ENCODE results near the gene PPP1R9A.

The PPP1R9A gene

DNA sequence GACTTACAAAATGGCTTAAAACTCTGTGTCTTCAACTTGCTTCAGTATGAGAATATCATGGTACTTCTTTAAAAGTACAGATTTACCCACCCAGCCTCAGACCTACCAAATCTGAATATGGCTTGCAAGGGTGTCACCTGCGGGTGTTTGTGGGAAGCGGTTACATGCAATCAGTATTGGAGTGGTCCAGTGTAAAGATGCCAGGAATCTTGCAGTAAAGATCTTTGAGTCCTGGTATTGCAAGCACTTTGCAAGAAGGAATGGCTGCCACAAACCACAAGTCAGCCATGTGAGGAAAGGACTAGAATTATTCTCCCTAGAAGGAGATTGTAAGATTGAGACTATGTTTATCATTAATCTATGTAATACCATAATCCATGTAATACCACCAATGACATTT, 301.9 kb downstream of the PPP1R9A start:
- DNase-seq (ENCODE audit: low read depth), result no peak

DNA sequence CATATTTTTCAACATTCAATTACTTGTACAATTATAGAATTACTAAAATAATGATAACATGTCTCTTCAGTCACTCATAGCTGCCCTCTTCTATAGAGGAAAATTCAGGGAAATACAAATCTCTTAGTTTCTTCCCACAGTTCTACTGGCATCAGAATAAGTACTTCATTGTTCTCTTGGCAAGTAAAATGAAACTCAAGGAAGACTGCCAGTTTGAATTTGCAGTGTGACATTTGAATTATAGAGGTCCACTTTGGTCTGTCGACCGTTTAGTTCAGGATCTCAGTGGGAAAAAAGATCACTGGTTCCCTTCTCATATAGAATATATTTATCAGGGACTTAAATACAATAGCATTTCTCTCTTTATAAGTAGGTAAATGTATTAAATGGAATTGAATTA, 302.4 kb downstream of the PPP1R9A start:
- DNase-seq (ENCODE audit: low read depth), result no peak

DNA sequence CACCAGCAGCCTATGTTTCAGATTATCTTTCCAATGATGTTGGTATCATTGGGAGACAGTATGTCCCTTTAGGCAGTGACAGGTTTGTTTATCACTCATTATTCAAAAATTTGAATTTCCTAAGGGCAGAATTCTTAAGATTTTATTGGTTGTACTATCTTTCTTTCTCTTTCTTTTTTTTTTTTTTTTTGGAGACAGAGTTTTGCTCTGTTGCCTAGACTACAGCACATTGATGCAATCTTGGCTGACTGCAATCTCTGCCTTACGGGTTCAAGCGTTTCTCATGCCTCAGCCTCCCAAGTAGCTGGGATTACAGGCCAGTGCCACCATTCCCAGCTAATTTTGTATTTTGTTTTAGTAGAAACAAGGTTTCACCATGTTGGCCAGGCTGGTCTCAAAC, 305.8 kb downstream of the PPP1R9A start:
- DNase-seq (ENCODE audit: low read depth), result no peak

DNA sequence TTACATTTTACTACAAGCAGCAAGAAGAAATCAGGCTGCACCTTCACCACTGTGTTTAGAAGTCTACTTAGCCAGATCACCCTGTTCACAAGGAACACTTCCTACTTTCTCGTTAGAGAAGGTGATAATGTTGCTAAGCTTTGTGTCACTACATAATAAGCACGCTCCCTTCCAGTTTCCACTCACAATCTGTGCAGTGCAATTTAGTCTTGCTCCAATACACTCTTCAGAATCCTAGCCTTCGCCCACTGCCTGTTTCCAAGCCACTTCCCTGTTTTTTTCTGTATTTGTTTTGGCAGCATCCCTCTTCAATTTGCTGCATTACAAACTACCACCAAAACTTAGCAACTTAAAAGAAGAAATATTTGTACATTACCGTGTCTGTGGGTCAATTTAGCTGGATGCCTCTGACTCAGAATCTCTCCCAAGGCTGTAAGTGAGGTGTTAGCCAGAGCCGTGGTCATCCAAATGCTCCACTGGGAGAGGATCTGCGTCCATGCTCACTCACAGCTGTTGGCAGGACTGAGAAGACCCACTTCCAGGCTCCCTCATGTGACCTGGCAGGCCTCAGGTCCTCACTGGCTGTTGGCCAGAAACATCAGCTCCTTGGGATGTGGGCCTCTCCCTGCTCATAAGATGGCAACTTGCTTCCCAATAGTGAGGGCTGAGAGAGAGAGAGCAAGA, 306.6 kb downstream of the PPP1R9A start:
- DNase-seq (ENCODE audit: low read depth), result no peak

DNA sequence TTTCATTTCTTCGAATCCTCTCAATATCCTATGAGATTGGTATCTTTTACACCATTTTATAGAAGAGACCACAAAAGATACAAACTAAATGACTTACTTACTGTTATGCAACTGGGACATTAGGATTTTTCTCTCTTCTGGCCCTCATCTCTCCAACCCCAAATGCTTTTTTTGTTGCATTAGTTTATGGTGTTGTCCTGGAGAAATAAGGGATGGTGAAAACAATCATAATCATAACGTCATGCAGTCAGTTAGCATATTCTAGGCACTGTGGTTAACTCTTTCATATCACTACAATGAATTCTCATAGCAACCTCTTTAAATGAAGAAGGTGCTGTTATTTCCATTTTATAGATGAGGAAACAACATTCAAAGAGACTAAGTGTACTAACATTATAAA, 312.3 kb downstream of the PPP1R9A start:
- no peak for DNase-seq (ENCODE audit: low read depth)

DNA sequence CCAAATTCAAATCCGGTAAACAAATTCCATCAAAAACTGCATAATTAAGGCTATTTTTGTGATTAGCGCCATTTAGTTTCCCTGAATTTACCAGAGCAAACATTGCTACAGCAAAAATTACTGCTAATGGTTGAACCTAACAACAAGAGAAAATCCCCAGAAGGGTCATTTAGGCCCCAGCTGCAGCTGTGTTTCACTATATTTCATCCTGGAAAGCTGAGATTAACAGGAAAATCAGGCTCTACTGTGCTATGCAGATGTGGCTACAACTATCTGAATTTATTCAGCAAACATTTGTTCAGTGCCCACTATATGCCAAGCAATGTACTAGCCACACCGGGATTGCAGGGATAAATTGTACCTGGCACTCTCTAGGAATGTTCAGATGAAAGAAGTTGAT, 312.9 kb downstream of the PPP1R9A start:
- DNase-seq (ENCODE audit: low read depth), result no peak

DNA sequence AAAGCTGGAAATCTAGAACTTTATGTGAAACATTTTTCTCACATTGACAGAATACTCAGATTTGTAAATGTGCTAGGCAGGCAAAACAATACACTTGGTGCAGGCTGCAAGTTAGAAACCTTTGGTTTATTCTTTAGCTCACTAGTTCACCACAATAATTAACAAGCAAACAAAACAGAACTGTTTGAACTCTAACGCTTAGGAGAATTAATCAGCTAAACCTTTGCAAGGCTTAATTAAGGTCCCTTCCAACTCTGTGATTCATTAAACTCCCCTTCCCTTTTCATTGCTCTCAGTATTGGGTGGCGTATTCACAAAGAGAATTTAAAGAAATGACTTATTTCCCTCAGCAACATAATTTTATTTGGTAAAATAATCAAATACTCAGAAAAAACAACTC, 317.9 kb downstream of the PPP1R9A start:
- no peak for DNase-seq (ENCODE audit: low read depth)

DNA sequence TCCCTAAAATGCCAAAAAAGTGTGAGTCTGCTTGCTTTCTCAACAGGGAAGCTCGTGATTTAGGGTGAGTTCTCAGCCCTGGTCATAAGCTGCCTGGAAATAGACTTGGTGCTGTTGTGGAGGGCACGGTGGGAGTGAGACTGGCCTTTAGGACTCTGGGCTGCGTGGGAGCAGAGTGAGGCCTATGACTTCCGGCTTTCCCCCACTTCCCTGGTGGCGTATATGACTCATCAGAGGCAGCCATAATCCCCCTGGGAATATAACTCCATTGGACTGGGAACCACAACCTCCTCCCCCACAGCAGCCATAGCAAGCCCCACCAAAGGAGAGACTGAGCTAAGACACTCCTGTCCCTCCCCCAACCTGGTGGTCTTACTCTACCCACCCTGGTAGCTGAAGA, 321.9 kb downstream of the PPP1R9A start:
- DNase-seq (ENCODE audit: low read depth), result no peak

DNA sequence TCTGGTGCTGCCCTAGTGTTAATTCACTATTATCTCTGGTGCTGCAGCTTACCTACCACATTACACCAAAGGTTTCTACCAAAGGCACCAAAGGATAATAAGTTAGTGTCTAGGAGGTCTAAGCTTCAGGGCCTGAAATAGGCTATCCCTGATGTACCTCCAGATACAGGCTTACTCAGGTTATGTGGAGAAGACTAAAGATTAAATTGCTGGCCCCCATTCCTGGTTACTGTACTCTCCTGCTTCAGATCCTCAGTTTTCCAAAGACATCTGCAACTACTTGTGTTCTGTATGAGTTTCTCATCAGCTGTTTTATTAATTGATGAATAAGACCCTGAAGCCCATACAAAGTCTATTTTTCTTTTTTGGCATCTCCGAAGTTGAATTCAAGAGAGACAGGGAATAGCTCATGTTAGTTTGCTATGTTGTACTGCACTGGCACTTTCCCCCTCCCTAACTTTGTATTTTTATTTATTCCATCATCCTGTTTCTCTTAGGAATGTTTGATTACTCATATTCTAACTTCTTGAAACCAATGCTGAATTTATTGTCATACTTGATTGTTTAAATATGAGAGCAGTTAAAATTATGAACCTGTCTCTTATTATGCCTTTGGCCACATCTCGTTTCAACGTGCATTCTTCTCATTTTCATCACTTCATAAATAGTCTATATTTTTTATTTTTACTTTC, 331.0 kb downstream of the PPP1R9A start:
- no peak for DNase-seq (ENCODE audit: low read depth)

DNA sequence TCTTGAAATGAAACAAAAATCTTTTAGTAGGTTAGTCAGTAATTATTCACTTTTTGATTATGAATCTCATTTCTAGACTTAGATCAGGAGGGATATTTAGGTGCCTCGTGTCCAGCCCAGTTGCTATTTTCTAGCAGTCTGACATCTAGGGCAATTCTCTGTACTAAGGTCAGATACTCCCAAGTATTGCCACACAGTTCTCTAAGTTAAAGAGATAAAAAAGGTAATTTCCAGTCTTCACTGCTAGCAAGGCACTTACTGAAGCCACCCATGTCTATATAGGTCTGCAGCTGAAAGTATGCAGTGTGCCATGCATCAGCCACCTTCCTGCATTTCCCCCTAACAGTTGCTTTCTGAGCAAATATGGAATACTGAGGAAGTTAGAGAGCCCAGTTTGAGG, 333.5 kb downstream of the PPP1R9A start:
- DNase-seq (ENCODE audit: low read depth), result no peak

DNA sequence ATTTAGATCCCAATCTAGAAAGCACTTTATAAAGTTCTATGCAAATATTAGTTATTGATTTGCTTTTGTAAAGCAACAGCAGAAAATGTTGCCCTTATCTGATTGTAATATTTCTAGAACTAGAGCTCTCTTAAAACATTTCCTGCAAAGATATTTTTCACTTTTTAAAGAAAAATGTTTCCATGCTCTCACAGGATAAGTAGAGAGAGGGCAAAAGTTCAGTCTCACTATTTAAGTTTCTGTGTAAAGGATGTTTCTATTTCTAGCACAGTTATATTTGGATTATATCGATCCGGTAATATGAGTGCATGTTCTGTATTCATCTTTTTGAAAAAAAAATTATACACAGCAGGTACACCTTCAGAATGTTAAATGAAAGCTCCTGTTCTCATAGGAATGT, 334.9 kb downstream of the PPP1R9A start:
- no peak for DNase-seq (ENCODE audit: low read depth)

DNA sequence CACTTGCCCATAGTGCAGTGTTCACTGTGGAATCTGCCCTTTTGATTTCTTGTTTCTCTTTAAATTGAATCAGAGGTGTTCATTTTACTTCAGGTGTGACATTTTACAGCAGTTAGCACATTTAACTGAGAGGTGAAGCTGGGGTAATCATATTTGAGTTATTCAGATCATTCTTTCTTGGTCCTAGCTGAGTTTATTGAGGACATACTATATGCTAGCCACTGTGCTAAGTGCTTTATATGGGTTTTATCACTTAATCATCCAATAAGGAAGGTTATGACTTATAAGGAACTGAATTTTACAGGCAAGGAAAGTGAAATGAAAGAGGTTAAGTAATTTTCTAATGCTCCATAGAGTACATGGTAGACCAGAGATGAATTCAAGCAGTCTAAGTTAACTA, 337.2 kb downstream of the PPP1R9A start:
- no peak for DNase-seq (ENCODE audit: low read depth)

DNA sequence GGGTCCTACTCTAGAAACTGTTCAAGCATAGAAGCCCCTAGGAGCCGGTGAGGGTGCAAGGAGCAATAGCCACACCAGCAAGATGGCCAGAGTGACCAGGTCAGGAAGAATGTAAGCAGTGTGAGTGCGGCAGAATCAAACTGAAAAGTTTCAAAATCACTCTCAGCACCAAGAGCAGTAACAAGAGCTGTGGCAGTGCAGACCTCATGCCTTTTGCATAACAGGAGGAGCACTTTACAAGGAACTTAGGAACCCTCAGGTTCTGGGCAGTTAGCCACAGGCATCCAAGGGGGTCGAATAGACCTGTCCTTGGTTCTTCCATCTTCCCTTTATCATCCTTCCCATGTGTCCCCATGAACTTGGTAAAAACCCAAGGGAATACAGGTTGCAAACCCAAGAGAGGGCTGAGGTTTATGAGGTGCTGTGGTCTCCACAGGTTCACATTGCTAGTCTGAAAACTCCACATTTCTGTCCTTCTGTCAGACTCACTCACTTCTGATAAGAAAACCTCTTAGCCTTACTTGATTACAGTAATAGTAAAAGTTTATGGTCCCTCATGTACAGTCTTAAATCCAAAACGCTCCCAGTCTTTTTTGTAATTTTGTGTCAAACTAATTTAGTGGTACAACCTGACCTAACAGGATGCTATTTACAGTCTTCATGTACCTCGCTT, 338.6 kb downstream of the PPP1R9A start:
- no peak for DNase-seq (ENCODE audit: low read depth)

DNA sequence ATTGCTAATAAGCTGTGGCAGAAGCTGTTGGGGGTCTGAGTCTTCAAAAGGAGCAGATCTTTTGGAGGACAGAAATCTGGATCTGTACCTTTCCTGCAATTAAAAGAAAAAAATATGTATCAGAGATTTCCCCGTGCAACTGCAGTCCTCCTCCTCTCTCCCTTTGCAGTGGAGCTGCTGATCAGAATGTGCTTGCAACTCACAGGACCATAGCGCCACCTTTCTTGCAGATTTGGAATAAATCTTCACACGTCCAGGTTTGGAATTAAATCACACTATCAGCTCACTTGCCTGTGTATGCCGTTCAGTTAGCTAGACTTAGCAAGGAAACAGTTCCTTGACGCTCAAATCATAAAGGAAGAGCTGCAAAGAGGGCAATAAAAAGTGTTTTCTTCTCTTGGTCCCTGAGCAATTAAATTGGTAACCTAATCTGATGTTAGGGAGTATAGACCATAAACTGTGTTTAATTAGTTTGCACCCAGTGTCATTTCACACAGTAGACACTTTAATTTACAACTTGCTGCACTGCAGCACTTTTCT, 339.5 kb downstream of the PPP1R9A start:
- no peak for DNase-seq (ENCODE audit: low read depth)

DNA sequence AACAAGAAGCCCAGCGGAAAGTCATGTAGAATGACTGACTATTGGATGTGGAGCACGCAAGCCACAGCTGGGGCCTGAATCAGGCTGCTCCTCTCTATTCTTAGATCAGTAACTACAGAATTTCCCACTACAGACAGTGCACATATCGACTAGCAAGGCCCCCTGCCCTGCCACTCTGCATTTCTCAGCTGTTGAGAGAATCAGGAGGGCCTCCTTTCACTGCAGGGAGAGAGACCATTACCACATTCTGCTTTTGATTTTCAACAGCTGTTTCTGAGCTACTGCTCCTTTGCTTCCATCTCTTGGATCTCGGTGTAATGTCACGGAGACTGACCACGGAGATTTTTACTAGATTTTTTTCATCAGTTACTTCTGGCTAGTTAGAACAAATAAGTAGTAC, 343.2 kb downstream of the PPP1R9A start:
- DNase-seq (ENCODE audit: low read depth), result no peak

DNA sequence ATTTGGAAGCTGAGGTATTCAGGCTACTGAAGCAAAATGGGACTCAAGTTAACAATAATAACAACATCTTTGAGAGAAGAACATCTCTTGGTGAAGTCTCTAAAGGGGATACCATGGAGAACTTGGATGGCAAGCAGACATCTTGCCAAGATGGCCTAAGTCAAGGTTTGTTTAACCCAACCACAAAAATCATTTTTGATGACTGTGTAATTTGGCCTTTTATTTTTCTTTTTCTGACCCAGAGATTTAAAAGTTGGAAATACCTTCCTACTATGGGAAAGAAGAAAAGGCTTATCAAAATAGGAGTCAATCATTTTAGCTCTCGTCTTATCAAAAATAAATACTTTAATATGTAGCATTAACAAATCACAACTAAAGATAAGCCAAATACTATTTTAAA, 344.6 kb downstream of the PPP1R9A start:
- DNase-seq (ENCODE audit: low read depth), result no peak

DNA sequence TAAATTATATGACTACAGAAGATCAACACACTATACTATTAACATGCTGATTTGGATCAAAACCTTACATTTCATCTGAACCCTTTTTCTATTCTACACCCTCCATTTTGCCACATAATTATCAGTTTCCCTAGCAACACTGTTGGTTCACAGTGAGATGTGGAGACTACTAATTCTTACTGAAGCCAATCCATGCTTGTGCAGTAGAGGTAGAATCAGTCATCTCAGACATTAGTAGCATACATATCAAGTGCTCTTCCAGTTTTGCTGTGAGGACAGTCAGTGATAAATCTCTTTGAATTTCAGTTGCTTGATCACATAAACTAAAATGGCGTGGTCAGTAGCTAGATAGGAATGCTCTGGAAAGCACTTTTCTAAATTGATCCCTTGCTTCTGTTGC, 346.6 kb downstream of the PPP1R9A start:
- DNase-seq (ENCODE audit: low read depth), result no peak

DNA sequence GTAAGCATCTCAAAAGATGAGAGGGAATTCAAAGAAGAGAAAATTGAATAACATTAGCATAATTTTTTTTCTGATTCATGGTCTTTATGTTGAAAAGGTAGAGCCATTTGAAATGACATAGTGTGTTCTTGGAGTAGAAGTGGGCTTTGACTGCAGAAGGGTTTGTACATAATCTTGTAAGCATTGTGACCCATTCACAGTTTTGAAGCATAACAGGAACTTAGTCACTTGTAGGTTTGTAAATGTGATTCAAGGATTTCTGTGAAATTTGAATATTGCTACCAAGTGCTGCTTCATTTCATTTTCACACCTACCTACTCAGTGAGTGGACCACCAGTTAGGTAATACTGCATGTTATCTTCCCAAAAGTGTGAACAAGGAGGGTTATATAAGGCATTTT, 348.3 kb downstream of the PPP1R9A start:
- no peak for DNase-seq (ENCODE audit: low read depth)

DNA sequence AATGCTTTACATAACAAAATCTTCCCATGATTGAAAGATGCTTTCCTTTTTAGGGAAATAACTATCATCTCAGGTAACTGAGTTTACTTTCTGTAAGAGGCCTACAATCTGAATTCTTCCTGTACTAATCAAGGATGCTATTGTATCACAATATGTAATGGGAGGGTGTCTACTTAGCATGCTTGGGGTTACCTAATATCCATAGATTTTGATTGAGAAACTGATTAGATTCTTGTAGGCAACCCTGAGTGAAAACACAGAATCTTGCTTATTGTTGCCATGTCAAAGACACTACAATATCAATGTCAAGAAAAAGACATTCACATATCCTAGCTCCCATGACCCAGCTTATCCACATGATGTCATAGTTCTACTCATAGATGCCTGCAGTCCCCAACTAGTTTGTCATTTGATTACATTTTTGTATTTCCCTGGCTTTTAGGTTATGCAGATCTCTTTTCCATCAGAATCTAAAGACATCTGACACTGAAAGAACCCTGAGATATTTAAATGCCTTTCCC, 354.6 kb downstream of the PPP1R9A start:
- DNase-seq (ENCODE audit: low read depth), result no peak

DNA sequence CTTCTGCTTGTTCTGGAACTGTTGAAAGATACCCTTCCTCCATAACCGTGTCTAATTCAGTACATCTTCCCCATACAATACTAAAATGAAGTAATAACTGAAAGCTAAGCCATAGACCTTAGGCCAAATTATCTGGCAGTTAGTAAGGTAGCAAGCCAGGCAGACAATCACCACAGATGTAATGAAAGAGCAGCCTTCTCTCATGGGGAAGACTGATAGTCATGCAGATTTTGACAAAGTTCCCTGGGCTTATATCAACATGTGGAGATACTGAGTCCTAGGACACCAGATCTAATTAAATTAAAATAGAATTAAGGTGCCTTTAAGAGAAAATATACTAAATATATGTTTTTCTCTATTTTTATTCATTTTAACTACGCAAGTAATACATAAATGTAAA, 355.5 kb downstream of the PPP1R9A start:
- DNase-seq (ENCODE audit: low read depth), result no peak

DNA sequence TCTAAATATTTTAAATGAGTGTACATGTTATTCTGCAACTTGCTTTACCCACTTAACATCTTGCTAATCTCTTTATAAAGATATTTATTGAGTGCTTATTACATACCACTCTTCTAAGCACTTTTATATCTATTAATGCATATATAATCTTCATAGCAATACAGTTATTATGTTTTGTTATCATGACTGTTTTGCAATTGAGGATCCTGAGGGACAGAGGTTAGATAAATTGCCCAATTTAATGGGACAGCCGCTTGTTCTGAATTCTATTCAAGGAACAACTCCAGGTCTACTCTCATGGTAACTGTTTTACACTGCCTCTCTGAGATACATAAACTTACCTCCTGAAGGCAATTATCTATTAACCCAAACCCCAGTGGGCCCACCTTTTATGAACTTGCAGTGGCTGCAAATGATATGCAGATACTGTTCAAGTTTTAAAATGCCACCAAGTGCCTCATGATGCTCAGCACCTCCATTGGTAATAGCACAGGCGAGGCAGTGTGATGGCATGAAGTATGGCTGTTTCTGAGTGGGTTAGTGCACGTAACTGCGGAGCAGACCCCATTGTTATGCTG, 356.5 kb downstream of the PPP1R9A start:
- DNase-seq (ENCODE audit: low read depth), result no peak

DNA sequence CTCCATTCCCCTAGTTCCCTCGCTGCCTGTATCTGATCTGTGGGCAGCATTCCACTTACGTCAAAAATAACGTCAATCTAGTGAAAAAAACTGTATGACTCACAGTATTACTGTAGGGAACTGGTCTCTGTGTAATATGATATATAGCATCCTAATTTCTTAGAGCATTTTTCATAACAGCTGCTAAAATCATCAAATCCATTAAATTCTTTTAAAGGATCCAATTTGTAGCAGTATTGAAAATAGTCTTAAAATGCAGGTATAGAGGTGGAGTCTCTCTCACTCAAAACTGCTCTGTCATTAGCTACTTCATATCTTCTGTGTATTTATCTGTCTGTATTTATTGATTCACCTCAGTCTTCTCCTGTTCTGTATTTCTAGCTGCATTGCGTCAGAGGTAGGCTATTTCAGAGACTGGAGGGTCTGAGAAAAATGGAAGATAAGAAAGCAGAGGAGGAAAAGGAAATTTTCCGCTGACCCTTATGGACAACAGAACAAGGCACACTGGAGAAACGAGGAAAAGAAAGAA, 357.0 kb downstream of the PPP1R9A start:
- DNase-seq (ENCODE audit: low read depth), result no peak
